ENCODE data around the gene SERINC5. TPM values are rescaled to one million over a fixed set of nuclear protein-coding genes. Genes with fewer than 3 reads are reported as not detected.

Gene SERINC5
- total RNA-seq, 1 experiment from 2014 or later: 52.3 TPM

DNA sequence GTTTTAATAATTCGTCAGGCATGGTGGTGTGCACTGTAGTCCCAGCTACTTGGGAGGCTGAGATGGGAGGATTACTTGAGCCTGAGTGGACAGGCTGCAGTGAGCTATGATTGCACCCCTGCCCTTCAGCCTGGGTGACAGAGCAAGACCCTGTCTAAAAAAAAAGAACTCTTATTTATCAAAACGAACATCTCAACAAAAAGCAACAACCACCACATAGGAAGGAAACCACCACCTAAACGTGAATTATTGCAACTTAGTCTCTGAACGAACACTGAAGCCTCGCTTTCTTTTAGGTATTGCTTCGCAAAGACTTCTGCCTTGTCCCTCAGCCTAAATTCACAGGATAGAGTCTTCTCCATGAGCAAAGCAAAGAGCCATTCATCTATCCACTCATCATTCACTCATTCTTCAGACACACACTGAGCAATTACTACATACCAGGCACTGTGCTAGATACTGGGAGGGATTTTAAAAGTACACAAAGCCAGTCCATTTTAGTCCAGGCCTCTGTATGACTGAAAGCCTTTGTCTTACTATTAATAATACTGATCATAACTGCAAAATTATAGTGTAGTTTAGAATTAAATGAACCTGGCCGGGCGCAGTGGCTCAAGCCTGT lies 163.3 kb downstream of the SERINC5 start:
- Histone ChIP-seq H3T11ph (ENCODE audit: low read length) (no peak overlapping the region), H3K23me2 (ENCODE audit: insufficient read length, low read depth, low read length, poor library complexity, severe bottlenecking) (no peaks in the 10 kb centered on the region), H3K9ac (ENCODE audit: extremely low read depth, insufficient read length, low read length) (no peak overlapping the region), H2AK5ac (ENCODE audit: insufficient read length, low read length) (no peak overlapping the region), H3K4me1 (ENCODE audit: insufficient read depth, low read length) (peaks cover 4% of the 10 kb centered on the region; the same call in 1 of the 2 replicates), H3K27me3 (ENCODE audit: insufficient read depth, low read length) (no peaks in the 10 kb centered on the region), H2BK120ac (ENCODE audit: low read depth, low read length, poor library complexity, severe bottlenecking) (no peak overlapping the region), H3K79me2 (ENCODE audit: insufficient read depth, low read length) (no peaks in the 10 kb centered on the region), H2BK5ac (ENCODE audit: insufficient read length, low read length) (no peak overlapping the region), H3K14ac (ENCODE audit: insufficient read depth, low read length) (no peak overlapping the region), H4K20me1 (ENCODE audit: control insufficient read depth, insufficient read depth, insufficient read length) (no peaks in the 10 kb centered on the region), H3K27ac (ENCODE audit: insufficient read length, low read depth, low read length) (no peak overlapping the region), H3K23ac (ENCODE audit: insufficient read length, low read depth, low read length) (no peak overlapping the region), H4K8ac (replicated peaks; ENCODE audit: insufficient read length, low read depth, low read length) (no peak overlapping the region), H4K5ac (ENCODE audit: insufficient read length, low read depth, low read length) (no peak overlapping the region), H2BK20ac (ENCODE audit: low read depth, low read length, poor library complexity, severe bottlenecking) (no peak overlapping the region), H2BK15ac (ENCODE audit: low read depth, low read length) (no peak overlapping the region), H3K9me3 (ENCODE audit: control insufficient read depth, low read depth, low read length) (no peaks in the 10 kb centered on the region), H4K91ac (ENCODE audit: insufficient read length, low read depth, low read length) (no peak overlapping the region), H3K18ac (ENCODE audit: insufficient read length, low read depth, low read length) (no peak overlapping the region), H3K56ac (ENCODE audit: insufficient read length, low read depth, low read length) (no peak overlapping the region), H2BK12ac (ENCODE audit: insufficient read length, low read depth, low read length) (no peak overlapping the region), H3K4me2 (ENCODE audit: insufficient read depth, insufficient read length, low read length) (no peak overlapping the region), H2AFZ (ENCODE audit: low read length) (no peak overlapping the region), H3K79me1 (ENCODE audit: insufficient read depth, low read depth, low read length, poor library complexity, severe bottlenecking) (no peaks in the 10 kb centered on the region), H3K4ac (ENCODE audit: low read depth, low read length) (no peak overlapping the region)
- Mint-ChIP-seq H3K27ac (0 out of 7 replicates have a peak overlapping the region, but pooled peaks of 1 of the 3 experiments have one; percentile 80), H3K9me3 (no peaks in the 10 kb centered on the region), H3K36me3 (ENCODE audit: insufficient read depth in 1 of 3, low read depth in 3 of 3) (peaks cover 0 to 2% (median 0%) of the 10 kb centered on the region in 3 experiments; a peak in 4 of 7 replicates), H3K4me3 (no peak overlapping the region), H3K4me1 (peaks cover 17 to 23% of the 10 kb centered on the region in 2 experiments), H3K27me3 (ENCODE audit: low read depth) (no peaks in the 10 kb centered on the region; the same call in 1 of the 2 replicates)
- TF ChIP-seq, protein P1, sequence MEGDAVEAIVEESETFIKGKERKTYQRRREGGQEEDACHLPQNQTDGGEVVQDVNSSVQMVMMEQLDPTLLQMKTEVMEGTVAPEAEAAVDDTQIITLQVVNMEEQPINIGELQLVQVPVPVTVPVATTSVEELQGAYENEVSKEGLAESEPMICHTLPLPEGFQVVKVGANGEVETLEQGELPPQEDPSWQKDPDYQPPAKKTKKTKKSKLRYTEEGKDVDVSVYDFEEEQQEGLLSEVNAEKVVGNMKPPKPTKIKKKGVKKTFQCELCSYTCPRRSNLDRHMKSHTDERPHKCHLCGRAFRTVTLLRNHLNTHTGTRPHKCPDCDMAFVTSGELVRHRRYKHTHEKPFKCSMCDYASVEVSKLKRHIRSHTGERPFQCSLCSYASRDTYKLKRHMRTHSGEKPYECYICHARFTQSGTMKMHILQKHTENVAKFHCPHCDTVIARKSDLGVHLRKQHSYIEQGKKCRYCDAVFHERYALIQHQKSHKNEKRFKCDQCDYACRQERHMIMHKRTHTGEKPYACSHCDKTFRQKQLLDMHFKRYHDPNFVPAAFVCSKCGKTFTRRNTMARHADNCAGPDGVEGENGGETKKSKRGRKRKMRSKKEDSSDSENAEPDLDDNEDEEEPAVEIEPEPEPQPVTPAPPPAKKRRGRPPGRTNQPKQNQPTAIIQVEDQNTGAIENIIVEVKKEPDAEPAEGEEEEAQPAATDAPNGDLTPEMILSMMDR (conservative IDR thresholded peaks at IDR 0.05): no peak
- no CpG with 5 or more reads among the region's 8 CpGs for WGBS (ENCODE audit: extremely low coverage, insufficient read length, low lambda C conversion rate)
- no peak for DNase-seq

Data from H9 (cell line).